K562 (cell line): ENCODE data around the gene GNAL. TPM values are rescaled to one million over a fixed set of nuclear protein-coding genes. Genes with fewer than 3 reads are reported as not detected.

Experiments used
- ATAC-seq: fragments of 200-7000 bp; cut with Tn5 transposase; 3 replicates; pipeline ENCODE4 v1.9.1; 2020; ENCODE audit warnings: moderate library complexity
- BruUV-seq: library from RNA; stranded (reverse); fragments of 400-500 nt; replicated peaks from 2 replicates; lab custom pipeline; 2021; lab: Mats Ljungman, UMichigan
- CTCF ChIA-PET: fragments of 300-600 bp; formaldehyde crosslinking; extraction: SDS; loops from one replicate; lab custom pipeline; 2021; ENCODE audit warnings: low intra/inter-chr PET ratio; lab: Yijun Ruan, JAX
- POLR2A ChIA-PET: fragments of 300-600, 350-650 bp; sonication (Branson Sonifier 250); formaldehyde crosslinking; extraction: SDS; loops from one replicate; lab custom pipeline; 2021; ENCODE audit warnings: antibody characterized with exemption, inconsistent platforms; lab: Yijun Ruan, JAX
- DNase-seq, 4 experiments: peaks; one replicate each; pipeline versions ENCODE4 v3.0.0 to v3.0.0-alpha.2; 2011 to 2018; ENCODE audit warnings: low spot score in 3 of 4, mixed read lengths in 3 of 4; ENCODE audit errors: extremely low read depth in 1 of 4
- FAIRE-seq: peaks from 2 replicates; lab custom pipeline; 2011; peaks lifted over from hg19 to GRCh38; lab: Jason Lieb, UNC
- H2AFZ ChIP-seq: 2 replicates; pipeline ENCODE4 v1.6.0; 2011; ENCODE audit warnings: low read depth, low read length, control low read depth, inconsistent platforms
- H3K27ac ChIP-seq: fragments of 200-600 bp; 3 replicates; pipeline ENCODE4 v1.8.0; 2011; ENCODE audit warnings: low read depth, mild to moderate bottlenecking, control low read depth, inconsistent platforms, low read length, moderate library complexity, mixed read lengths; ENCODE audit errors: extremely low read depth
- H3K27me3 ChIP-seq, 2 experiments: fragments of 300-600 bp in 1 of 2; 2 replicates in 1 of 2; 3 replicates in 1 of 2; pipeline versions ENCODE4 v1.6.0 to v1.8.0; 2011; ENCODE audit warnings: inconsistent platforms in 2 of 2, low read length in 2 of 2, mild to moderate bottlenecking in 1 of 2, mixed read lengths in 1 of 2, moderate library complexity in 1 of 2; ENCODE audit not compliant: control insufficient read depth in 2 of 2, insufficient read depth in 2 of 2
- H3K36me3 ChIP-seq: fragments of 300-600 bp; 3 replicates; pipeline ENCODE4 v1.8.0; 2011; ENCODE audit warnings: mild to moderate bottlenecking, low read length, inconsistent platforms; ENCODE audit not compliant: control insufficient read depth, insufficient read depth
- H3K4me1 ChIP-seq, 2 experiments: fragments of 200-600 bp in 1 of 2; replicated peaks in 1 of 2; 2 replicates in 1 of 2; 3 replicates in 1 of 2; pipeline versions ENCODE4 v1.5.1 to v1.8.0; 2011; ENCODE audit warnings: inconsistent platforms in 2 of 2, low read length in 2 of 2, mild to moderate bottlenecking in 1 of 2, mixed read lengths in 1 of 2, moderate library complexity in 1 of 2; ENCODE audit not compliant: control insufficient read depth in 2 of 2, insufficient read depth in 2 of 2
- H3K4me2 ChIP-seq: 2 replicates; pipeline ENCODE4 v1.6.1; 2011; ENCODE audit warnings: low read length, control low read depth, inconsistent platforms, mixed read lengths; ENCODE audit not compliant: insufficient read depth
- H3K4me3 ChIP-seq: fragments of 200-600 bp; sonication (generic), shearing (Covaris generic); 2 replicates; pipeline ENCODE4 v1.5.1; 2016; ENCODE audit warnings: control low read depth, inconsistent platforms
- H3K79me2 ChIP-seq: fragments of 200-600 bp; 3 replicates; pipeline ENCODE4 v1.8.0; 2011; ENCODE audit warnings: low read length, inconsistent platforms; ENCODE audit not compliant: control insufficient read depth, insufficient read depth
- H3K9ac ChIP-seq, 2 experiments: 2 replicates each; pipeline versions ENCODE4 v1.6.0 to v1.6.1; 2011; ENCODE audit warnings: low read depth in 2 of 2, low read length in 2 of 2, control low read depth in 1 of 2, inconsistent platforms in 1 of 2, mild to moderate bottlenecking in 1 of 2, mixed read lengths in 1 of 2; ENCODE audit not compliant: insufficient read depth in 1 of 2
- H3K9me1 ChIP-seq: one replicate; pipeline ENCODE4 v1.6.0; 2011; ENCODE audit warnings: inconsistent platforms, mild to moderate bottlenecking, low read length, moderate library complexity; ENCODE audit not compliant: control insufficient read depth, insufficient read depth
- H3K9me3 ChIP-seq: replicated peaks from 2 replicates; pipeline ENCODE4 v1.5.1; 2011; ENCODE audit warnings: low read depth, low read length, inconsistent platforms; ENCODE audit not compliant: control insufficient read depth, insufficient read depth
- H4K20me1 ChIP-seq: replicated peaks from 2 replicates; pipeline ENCODE4 v1.6.1; 2011; ENCODE audit warnings: low read length, inconsistent platforms, mixed read lengths; ENCODE audit not compliant: control insufficient read depth, insufficient read depth
- ETS1 ChIP-seq: conservative IDR thresholded peaks from 2 replicates; pipeline ENCODE4 v1.6.1; 2011; ENCODE audit warnings: low read depth, mild to moderate bottlenecking, low read length; ENCODE audit not compliant: control insufficient read depth
- FOXJ3 ChIP-seq: sonication (generic); formaldehyde crosslinking; IDR thresholded peaks from 2 replicates; pipeline ENCODE4 v1.4.0; 2020; ENCODE audit warnings: mild to moderate bottlenecking, missing genetic modification reagents
- HDAC6 ChIP-seq: IDR thresholded peaks from 2 replicates; pipeline ENCODE4 v1.6.1; 2012; ENCODE audit warnings: low read depth, mild to moderate bottlenecking, control low read depth, inconsistent platforms, low read length, moderate library complexity
- NR3C1 ChIP-seq: sonication (generic); formaldehyde crosslinking; IDR thresholded peaks from 2 replicates; pipeline ENCODE4 v1.8.1; 2022; ENCODE audit warnings: missing genetic modification reagents
- TEAD2 ChIP-seq: fragments of 450-650 bp; IDR thresholded peaks from 2 replicates; pipeline ENCODE4 v1.6.1; 2016; ENCODE audit warnings: missing genetic modification characterization, control low read depth, missing compliant biosample characterization
- U2AF2 ChIP-seq: fragments of 200-400 bp; formaldehyde crosslinking; optimal IDR thresholded peaks from 2 replicates; pipeline ENCODE3; 2017; ENCODE audit warnings: low read depth, mild to moderate bottlenecking, low read length
- YY1 ChIP-seq, 3 experiments: IDR thresholded peaks; 2 replicates each; pipeline ENCODE4 v1.6.1; 2011; ENCODE audit warnings: low read length in 2 of 3, mild to moderate bottlenecking in 2 of 3, moderate library complexity in 2 of 3, borderline replicate concordance in 1 of 3, control low read depth in 1 of 3, low read depth in 1 of 3; ENCODE audit not compliant: insufficient read depth in 3 of 3, insufficient replicate concordance in 2 of 3, control insufficient read depth in 1 of 3, insufficient read length in 1 of 3; ENCODE audit errors: extremely low read depth in 1 of 3
- ZNF175 ChIP-seq: fragments of 200-800 bp; sonication (Bioruptor generic); IDR thresholded peaks from 2 replicates; pipeline ENCODE4 v1.6.1; 2016; ENCODE audit warnings: low read depth, mild to moderate bottlenecking, missing genetic modification characterization, missing compliant biosample characterization
- ZNF24 ChIP-seq: fragments of 450-650 bp; IDR thresholded peaks from 2 replicates; pipeline ENCODE4 v1.6.1; 2016
- ZNF3 ChIP-seq: fragments of 250-450 bp; sonication (Bioruptor Pico); IDR thresholded peaks from 2 replicates; pipeline ENCODE4 v1.5.0; 2021; ENCODE audit warnings: mild to moderate bottlenecking, moderate library complexity
- ZNF311 ChIP-seq: fragments of 250-450 bp; sonication (Bioruptor Pico); IDR thresholded peaks from 2 replicates; pipeline ENCODE4 v1.4.0; 2020; ENCODE audit warnings: mild to moderate bottlenecking, moderate library complexity
- WGBS: fragments of 100-300 bp; shearing (Covaris generic); methylation state at CpG from one replicate; pipeline ENCODE4 v1.1.6; 2016; ENCODE audit warnings: low coverage, mixed read lengths; ENCODE audit not compliant: insufficient coverage; ENCODE audit errors: missing lambda C conversion rate; 5-methylcytosine and 5-hydroxymethylcytosine counted together
- in situ Hi-C: fragments of 300-500 bp; cut with MboI; formaldehyde crosslinking; loops from 4 replicates; pipeline ENCODE4 v1.15.0; 2018; ENCODE audit warnings: inconsistent platforms, mixed read lengths
- intact Hi-C: fragments of 100-400 bp; cut with micrococcal nuclease; formaldehyde crosslinking; loops from 2 replicates; pipeline ENCODE4 v1.14.2; 2022
- polyA plus RNA-seq, 8 experiments: library from polyadenylated mRNA; depleted of rRNA in 4 of 8; stranded (reverse) in 5 of 8; unstranded in 3 of 8; fragments of >200 nt; fragmentation: Nextera tagmentation in 2 of 8; fragmentation: Illumina TruSeq in 1 of 8; extraction: Ambion mirVana in 2 of 8; extraction: Trizol in 1 of 8; gene quantifications; 2 replicates each; pipeline versions ENCODE4 v1.2.1 to v1.2.3, GENCODE V29; 2011 to 2014; ENCODE audit warnings: inconsistent platforms in 1 of 8, missing spikeins in 1 of 8
- total RNA-seq, 7 experiments: library from RNA; depleted of rRNA in 6 of 7; stranded (reverse); fragments of >200 nt in 6 of 7; fragmentation: Illumina TruSeq in 2 of 7; extraction: Trizol in 2 of 7; gene quantifications; 2 replicates each; pipeline versions ENCODE4 v1.2.1 to v1.2.3, GENCODE V29; 2011 to 2021; ENCODE audit warnings: low replicate concordance in 1 of 7

Gene GNAL
- total and polyA plus RNA-seq, 9 of the 15 experiments (the other 6 are each of a cell fraction or from before 2014, with no cell fraction given): under 0.01 to 0.10 (median 0.01) TPM; not detected in 5

DNA sequence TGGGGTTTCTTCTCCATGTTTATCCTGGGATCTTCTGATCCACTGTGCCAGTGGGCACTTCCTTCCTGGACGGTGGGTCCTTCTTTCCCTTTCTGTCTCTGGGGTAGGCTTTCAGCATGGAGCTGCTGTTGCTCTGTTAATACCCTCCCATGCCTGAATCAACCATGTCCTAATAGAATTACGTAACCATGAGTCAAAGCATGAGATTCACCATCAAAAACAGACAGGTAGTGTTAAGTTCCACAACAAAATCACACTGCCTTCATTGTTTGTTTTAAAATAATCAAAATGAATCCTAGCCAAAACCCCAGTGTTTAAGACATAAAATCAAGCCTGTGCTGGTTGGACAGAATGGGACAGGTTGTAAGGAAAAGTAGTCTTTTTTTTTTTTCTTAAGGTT, 37.5 kb downstream of the GNAL start:
- CTCF ChIA-PET: no interaction called here
- ATAC-seq (no peak), FAIRE-seq (no peak), DNase-seq (no peak)
- in situ Hi-C loops (no loop called here), intact Hi-C loops (loop anchor here (5.0 kb wide), 1 partner anchor 69 kb away; no protein-coding TSS in a partner anchor)
- Histone ChIP-seq H3K79me2 (no peaks in the 10 kb centered on the region), H3K4me1 (no peaks in the 10 kb centered on the region), H3K9me1 (no peaks in the 10 kb centered on the region), H3K36me3 (no peaks in the 10 kb centered on the region), H3K9me3 (no peaks in the 10 kb centered on the region), H3K27ac (no peak overlapping the region), H4K20me1 (0 out of 2 replicates have a peak, but pooled peaks cover 6% of the 10 kb centered on the region), H2AFZ (no peak overlapping the region), H3K27me3 (peaks cover 6 to 37% of the 10 kb centered on the region in 2 experiments), H3K4me2 (no peak overlapping the region), H3K9ac (no peak overlapping the region), H3K4me3 (no peak overlapping the region)
- POLR2A ChIA-PET: no interaction called here
- 3% methylated on average over 2 of the region's 2 CpGs for WGBS
- BruUV-seq: no TSS peak
- no peak for TF ChIP-seq ZNF3 (CRISPR knock-in tag)
- no peak for TF ChIP-seq ETS1
- no peak for TF ChIP-seq ZNF24
- TF ChIP-seq HDAC6: no peak
- no peak for TF ChIP-seq YY1 (IDR thresholded peaks at IDR 0.05; ENCODE audit: borderline replicate concordance in 1 of 3, control insufficient read depth in 1 of 3, extremely low read depth in 1 of 3, insufficient read depth in 3 of 3, insufficient read length in 1 of 3, insufficient replicate concordance in 2 of 3, low read depth in 1 of 3, low read length in 2 of 3)
- TF ChIP-seq ZNF311 (CRISPR knock-in tag): no peak
- TF ChIP-seq TEAD2: no peak
- no peak for TF ChIP-seq NR3C1
- TF ChIP-seq U2AF2: no peak
- no peak for TF ChIP-seq ZNF175 (CRISPR knock-in tag)
- TF ChIP-seq FOXJ3 (CRISPR knock-in tag): no peak
